NK-92 (cell line): ENCODE results near the gene KLF13.

ENCODE experiments used
- DNase-seq: peaks from one replicate; lab custom pipeline; 2025; ENCODE audit not compliant: unreplicated experiment; lab: John Stamatoyannopoulos, UW

The KLF13 gene

DNA sequence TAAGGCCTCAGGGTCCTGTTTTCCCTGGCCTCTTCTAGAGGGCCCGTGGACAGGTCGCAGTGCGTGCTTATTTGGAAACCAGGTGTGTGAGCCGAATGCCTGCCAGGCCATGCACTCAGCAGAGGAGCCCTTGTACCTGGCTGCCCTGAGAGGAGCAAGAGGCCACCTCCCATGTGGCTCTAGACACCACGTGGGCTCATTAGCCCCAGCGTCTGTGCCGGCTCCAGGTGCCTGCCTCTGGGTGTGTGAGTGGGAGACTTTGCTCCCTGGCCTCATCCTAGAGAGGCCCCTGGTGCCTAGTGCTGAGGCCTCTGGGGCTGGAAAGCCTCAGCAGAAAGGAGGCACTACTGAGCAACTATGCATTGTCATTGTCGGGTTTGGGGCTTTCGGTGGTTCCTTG, 50.4 kb downstream of the KLF13 start:
- DNase-seq: no peak

DNA sequence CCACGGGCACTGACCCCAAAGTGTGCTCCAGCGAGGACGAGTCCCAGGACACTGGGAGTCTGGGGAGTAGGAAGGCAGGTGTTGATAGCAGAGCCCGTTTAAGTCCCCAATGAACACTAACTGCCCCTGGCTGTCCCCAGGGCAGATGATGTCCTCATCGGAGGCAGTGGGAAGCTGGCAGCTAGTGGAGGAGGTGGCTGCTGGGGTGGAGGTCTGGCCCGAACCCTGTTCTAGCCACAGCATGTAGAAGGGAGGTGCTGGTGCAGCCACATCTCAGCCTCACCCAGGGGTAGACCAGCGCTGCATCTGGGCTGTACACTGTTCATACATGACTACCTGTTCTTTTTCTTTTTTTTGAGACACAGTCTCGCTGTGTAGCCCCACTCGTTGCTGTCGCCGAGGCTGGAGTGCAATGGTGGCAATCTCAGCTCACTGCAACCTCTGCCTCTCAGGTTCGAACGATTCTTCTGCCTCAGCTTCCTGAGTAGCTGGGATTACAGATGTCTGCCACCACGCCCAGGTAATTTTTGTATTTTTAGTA, 51.8 kb downstream of the KLF13 start:
- DNase-seq: no peak

DNA sequence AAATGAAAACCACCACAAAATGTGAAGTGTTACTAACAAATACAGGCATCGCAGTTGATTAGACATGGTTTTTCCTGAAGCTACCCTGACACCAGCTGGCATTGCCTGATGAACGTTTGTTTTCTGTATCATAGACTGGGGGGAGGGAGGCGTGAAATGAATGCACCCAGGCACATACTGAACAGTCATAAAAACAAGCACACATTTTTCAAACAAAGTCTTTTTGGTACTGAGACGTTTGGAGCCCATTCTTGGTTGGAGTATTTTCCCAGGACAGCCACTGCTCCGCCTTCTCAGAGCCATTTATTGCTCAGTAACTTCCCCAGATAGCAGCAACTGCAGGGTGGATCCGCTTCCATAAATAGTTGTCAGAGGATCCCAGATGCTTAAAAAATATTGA, 52.4 kb downstream of the KLF13 start:
- DNase-seq: no peak

DNA sequence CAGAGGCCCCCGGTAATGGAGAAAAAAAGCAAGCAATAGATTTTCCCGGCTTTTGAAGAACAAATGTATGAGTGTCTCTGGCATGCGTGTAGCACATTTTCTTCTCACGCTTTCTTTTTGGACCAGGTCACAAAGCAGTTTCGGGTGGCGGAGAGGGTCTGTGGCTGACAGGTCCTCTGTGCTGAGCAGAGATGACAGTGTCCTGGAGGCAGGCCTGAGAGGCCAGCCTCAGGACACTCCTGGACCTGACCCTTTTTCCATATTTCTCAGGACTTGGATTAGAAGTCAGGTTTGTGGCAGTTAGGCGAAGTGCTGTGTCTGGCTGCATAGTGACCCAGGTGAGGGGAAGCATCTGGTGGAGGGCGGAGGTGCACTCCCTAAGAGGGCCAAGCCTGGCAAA, 52.9 kb downstream of the KLF13 start:
- DNase-seq: no peak

DNA sequence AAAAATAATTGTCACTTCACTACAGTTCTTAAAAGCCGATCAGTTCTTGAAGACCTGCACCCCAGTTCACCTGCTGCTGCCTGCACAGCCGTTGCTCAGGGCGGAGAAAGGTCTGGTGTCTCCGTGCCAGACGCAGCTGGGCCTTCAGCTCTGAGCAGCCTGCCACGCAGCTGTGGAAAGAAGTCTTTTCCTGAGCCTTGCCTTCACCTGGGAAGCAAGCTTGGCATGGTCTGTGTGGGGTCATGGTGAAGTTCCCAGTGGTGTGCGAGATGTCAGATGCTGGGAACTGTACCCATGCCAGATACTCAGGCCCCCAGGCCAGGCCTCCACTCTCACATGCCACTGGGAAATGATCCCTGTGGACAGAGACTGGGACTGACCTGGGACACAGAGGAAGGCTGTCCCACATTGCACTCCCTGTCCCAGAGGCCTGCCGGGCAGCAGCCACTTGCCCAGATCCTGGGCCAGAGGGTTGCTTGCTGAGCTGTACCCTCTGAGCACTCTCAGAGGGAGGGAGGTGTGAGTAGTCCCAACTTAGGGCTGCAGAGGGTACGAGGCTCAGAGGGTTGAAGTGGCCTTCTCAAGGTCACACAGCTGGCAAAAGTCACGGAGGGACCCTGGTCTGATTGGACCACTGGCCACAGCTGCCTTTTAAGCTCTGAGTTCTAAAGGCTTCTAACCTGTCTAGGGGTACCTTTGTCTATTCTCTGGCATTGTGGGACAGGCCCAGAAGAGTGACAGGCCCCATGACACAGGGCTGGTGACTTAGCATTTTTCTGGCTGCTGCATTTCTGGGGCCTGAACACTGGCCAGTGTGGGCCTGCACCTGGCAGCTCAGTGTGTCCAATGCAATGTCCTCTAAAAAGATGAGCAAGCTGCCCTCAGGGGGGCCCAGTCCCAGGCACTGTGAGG, 55.4 kb downstream of the KLF13 start:
- DNase-seq: no peak

DNA sequence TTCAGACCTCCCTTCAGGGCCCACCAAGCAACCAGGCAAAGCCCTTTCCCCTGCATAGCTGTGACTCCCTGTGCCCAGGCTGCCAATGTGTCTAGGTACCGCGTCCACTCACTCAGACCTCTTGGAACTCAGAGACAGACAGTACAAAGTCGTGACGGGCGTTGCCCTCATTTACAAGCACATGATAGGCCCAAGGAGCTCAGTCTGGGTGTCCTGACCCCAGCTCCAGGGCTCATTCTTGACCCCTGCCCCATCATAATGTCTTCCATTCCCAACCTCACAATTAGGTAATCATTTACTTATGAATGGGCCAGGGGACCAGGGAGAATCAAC, 56.0 kb downstream of the KLF13 start:
- DNase-seq: no peak

DNA sequence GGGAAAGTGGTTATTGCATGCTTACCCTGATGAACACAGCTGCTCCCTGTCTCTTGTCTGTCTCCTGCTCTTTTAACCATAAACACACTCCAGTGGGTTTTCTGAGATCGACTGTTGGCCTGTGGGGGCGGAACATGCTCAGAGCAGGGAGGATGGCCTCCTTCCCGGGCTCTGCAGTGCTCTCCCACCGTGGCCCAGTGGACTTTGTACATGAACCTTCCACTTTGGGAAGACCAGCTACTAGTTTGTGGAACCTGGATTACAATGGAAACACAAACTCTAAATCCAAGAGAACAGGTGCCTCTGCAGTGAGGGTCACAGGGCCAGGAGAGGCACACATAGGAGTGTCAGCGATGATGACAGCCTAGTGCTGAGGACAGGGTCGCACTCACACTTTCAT, 56.5 kb downstream of the KLF13 start:
- no peak for DNase-seq

DNA sequence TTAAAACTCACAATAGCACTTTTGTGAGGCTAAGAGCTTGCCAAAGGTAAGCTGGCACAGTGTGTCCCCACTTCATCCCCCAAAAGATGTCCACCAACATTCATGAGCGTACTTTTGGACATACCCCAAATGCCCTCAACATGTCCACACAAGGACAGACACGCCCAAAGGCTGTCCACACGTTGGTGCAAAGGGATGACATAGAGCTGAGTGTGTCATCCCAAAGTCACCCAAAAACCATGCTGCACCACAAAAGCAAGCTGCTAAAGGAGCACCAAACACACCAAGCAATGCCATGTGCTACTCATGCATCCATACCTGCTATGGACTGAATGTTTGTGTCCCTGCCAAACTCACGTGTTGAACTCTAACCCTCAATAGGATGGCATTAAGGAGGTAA, 57.9 kb downstream of the KLF13 start:
- no peak for DNase-seq

DNA sequence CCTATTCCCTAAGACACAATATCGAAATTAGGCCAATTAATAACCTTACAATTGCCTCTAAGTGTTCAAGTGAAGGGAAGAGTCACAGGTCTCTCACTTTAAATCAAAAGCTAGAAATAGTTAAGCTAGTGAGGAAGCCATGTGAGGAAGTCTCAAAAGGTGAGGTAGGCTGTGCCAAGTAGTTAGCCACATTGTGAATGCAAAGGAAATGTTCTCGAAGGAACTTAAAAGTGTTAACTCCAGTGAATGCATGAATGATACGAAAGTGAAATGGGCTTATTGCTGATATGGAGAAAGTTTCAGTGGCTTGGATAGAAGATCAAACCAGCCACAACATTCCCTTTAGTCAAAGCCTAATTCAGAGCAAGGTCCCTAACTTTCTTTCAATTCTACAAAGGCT, 59.1 kb downstream of the KLF13 start:
- no peak for DNase-seq

DNA sequence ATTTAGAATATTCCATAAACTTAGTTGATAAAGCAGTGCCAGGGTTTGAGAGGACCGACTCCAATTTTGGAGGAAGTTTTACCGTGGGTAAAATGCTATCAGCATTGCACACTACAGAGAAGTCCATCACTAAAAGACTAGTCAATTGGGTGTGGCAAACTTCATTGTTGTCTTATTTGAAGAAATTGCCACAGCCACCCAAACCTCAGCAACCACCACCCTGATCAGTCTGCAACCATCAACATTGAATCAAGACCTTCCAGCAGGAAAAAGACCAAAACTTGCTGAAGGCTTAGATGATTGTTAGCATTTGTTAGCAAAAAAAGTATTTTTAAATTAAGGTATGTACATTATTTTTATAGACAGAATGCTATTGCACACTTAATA, 60.5 kb downstream of the KLF13 start:
- DNase-seq: no peak

DNA sequence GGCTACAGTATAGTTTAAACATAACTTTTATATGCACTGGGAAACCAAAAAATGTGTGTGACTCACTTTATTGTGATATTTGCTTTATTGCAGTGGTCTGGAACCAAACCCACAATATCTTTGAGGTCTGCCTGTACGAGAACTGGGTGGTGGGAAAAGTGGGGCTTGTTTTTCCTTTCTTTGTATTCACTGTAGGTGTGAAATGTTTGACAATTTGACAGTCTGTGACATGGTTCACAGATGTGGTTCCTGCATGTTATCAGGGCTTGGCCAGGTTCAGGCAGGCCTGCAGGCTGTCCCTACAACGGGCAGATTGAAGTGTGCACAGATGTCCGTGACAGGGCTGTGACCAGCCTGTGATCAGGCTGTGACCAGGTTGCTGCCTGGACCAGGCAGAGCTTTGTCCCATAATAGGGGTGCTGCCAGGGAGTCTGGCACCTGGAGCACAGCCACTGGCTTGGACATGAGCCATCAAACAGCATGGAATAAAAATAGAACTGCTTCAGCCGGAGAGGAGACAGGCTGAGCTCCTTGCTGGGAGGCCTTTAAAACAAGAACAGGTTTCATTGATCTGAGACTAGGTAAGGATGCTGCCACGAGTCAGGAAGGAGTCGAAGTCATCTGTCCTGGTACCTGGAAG, 61.0 kb downstream of the KLF13 start:
- no peak for DNase-seq

DNA sequence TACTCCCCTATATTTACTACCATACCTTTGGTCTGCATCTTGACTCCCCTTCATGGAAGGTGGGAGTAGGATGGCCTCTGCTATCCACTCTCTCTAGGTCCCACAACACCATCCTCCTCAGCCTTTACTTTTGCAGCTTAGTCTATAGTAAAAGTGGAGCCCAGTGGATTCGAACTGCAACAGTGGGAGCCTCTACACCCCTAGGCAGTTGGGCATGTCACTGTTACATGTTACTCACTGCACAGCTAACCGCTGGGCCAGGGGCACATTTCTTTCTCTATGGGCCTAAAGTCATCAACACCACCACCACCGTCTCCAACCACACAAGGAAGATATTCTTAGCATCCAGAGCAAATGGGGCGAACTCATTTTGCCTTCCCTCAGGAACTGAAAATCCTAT, 62.9 kb downstream of the KLF13 start:
- no peak for DNase-seq

DNA sequence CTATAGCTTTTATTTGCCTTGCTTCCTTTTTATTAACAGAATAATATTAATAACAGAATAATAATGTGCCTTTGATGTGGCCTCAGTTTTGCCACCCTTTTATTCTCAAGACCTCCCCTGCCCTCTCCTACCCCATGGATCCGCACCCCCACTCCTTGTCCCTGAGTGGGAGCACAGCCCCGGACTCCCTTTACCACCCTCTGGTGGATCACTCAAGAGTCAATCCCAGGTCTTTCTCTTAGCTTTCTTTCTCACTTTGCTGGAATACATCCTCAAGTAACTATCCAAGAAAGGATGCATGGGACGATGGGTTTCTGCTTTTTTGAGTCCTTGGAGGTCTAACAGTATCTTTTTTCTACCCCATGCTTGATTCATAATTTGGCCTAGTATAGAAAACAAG, 63.4 kb downstream of the KLF13 start:
- DNase-seq: no peak

DNA sequence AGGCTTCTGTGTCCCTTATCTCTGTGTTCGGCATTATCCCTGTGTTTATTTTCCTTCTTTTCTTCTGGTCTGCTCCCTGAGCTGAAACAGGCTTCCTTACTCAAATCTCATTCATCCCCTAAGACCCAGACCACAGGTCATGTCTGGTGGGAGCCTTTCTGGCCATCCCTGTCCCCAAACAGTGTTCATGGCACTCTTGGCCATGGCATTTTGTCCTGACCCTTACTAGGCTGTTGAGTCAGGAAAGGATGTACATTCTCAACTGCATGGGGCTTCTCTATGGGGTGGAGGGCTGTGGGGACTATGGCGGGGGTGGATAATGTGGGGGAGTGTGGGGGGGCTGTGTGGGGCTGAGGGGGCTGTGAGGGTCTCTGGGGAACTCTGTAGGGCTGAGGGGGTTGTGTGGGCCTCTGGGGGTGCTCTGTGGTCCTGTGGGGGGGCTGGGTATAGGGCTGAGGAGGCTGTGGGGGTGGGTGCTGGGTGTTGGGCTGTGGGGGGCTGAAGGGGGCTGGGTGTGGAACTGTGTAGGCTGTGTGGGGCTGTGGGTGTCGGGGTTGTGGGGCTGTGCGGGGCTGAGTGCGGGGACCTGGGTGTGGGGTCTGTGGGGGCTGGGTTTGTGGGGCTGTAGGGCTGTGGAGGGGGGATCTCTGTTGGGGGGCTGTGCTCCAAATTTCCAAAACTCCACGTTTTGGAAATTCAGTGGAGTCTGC, 64.3 kb downstream of the KLF13 start:
- DNase-seq: no peak

DNA sequence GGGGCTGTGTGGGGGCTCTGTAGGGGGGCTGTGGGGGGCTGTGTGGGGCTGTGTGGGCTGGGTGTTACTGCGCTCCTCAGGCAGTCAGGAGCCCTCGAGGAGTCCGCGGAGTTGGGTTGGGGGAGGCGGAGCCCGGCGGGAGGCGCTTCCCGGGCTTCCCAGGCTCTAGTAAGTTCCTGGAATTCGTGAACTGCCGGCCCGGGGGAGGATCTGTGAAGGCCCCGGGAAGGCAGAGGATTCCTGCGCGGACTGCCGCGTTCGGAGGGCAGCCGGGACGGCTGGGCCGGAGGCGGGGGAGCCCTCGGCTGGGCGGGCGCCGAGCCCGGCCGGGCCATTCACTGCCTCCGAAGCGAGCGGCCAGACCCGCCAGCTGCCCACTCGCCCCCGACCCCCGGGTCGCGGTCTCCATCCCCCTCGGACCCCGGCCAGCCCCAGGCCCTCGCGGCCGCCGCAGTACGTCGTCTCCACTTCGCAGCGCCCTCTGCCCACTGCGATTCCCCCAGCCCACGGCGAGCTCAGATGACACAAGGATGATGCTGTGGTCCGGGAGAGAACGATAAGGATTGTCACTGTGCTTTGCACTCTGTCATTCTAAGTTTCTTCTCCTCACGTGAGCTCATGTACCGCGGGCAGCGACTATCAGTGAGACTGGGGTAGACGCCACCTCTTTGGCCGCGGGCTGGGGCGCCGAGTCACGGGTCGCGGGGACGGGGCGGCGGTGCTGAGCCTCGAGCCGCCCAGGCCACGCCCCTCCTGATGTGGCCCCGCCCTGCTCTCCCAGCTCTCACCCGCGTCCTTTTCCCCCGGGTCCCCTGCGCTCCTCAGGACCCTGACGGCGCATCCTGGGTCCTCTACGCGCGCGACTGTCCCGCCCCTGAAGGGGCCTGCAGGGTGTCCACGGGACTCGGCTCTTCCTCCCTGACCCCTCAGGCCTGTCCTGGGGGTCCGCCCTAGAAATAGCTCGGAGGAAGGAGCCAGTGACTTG, 65.3 kb downstream of the KLF13 start:
- DNase-seq: no peak

DNA sequence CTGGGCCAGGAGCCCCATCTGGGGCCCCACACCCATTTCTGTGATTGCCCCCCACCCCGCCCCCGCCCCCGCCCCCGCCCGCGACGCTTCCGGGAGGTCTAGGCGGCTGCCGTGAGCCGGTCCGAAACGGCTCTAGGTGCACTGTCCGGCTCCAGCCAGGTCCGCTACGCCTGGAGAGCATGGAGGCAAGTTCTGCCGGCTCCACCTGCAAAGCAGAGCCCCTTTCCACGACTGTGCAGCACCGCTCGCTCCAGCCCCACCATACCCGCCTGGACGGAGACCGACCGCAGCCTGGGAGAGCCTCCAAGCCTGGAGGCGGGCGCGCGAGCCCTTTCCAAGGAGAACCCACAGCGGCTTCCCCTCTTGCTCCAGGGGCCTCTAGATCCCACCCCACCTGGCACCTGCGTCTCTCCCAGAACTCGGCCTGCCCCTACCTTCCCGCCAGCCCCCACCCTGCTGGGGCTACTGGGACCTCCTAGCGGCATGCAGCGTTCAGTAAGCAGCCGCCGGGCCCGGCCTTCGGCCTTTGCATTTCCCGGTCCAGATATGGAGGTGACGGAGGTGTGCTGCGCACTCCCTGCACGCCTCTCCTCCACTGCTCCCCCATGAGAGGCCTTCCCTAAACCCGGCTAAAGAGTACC, 66.2 kb downstream of the KLF13 start:
- DNase-seq: no peak

DNA sequence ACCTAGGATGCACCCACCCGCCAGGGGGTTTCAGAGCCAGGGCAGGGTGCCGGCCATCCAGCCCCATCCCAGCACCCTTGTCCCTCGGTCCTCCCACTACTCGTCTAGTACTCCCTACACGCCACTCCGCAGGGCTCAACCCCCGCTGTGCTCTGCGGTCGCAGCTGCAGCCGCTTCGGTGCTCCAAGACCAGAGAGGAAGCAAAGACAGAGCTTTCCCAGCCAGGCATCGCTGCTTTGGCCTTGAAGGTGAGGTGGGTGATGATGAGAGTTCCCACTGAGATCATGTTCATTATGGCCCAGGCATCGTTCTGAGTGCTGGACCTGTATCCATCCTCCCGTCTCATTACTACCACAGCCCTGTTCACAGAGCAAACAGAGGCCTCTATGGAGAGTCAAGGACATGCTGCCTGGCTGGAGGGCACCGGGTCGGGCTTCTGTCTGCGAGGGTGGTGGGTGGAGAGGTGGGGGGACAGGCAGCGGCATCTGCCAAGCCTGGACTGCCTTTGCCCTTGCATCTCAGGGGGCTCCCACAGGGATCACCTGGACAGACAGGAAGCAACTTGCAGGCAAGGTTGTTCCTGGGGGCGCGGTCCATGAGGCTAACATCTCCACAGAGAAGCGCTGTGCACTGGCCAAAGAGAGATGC, 66.9 kb downstream of the KLF13 start:
- DNase-seq: no peak

DNA sequence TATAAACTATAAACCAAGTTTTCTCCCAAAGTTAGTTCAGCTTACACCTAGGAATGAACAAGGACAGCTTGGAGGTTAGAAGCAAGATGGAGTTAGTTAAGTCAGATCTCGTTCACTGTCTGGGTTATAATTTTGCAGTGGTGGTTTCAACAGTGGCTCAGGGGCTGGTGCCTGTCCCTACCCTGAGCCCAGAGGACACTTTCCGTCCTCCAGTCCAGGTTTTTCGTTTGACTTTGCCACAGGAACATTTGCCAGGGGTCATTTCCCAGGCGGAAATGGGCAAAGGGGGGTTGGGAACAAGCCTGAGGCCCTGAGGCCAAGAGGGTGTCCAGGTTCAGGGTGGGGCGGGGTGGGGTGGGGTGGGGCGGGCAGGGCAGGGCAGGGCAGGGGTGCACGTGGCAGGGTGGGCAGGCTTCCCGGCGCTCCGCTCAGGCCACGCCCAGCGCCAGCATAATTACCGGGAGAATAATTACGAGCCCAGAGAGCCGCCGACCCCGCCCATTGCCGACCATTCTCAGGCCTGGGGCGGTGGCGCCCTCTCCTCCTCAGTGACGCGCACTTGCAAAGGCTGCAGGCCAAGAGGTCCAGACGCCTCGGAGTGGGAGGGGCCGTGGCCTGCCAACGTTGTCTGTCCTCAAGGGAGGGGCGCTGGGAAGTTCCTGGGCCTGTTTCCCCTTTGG, 70.4 kb downstream of the KLF13 start:
- DNase-seq: no peak
